Gastrocnemius medialis (tissue), 4 donors: Measurements from ENCODE around the gene ASCC1. TPM values are rescaled to one million over a fixed set of nuclear protein-coding genes. Genes with fewer than 3 reads are reported as not detected.

Source experiments
- ATAC-seq, 2 donors: fragments of 150-250 bp; one replicate each; pipeline ENCODE4 v1.9.1; 2016
- DNase-seq, 2 donors: peaks; one replicate each; pipeline ENCODE4 v3.0.0-alpha.2; 2019
- H3K27ac ChIP-seq, 4 donors: fragments of 200-600 bp; sonication (generic); 1 replicate in 1 of 4; 2 replicates in 3 of 4; pipeline ENCODE4 v1.5.1; 2016 to 2018; ENCODE audit warnings: mild to moderate bottlenecking in 2 of 4, moderate library complexity in 1 of 4
- H3K27me3 ChIP-seq, 3 donors: fragments of 200-600 bp; sonication (generic) in 2 of 3; 1 replicate in 1 of 3; 2 replicates in 2 of 3; pipeline versions ENCODE4 v1.5.1 to v1.6.0; 2016 to 2019; ENCODE audit warnings: mild to moderate bottlenecking in 1 of 3, moderate library complexity in 1 of 3
- H3K36me3 ChIP-seq, 2 donors: fragments of 200-600 bp; sonication (generic) in 1 of 2; one replicate each; pipeline ENCODE4 v1.5.1; 2017 to 2018
- H3K4me1 ChIP-seq, 2 donors: fragments of 200-600 bp; sonication (generic) in 1 of 2; one replicate each; pipeline ENCODE4 v1.5.1; 2016 to 2017; ENCODE audit warnings: mild to moderate bottlenecking in 2 of 2
- H3K4me3 ChIP-seq, 4 donors: fragments of 200-600 bp; sonication (generic) in 3 of 4; 1 replicate in 1 of 4; 2 replicates in 3 of 4; pipeline ENCODE4 v1.5.1; 2016 to 2019; ENCODE audit warnings: mild to moderate bottlenecking in 2 of 4
- H3K9me3 ChIP-seq, 3 donors: fragments of 200-600 bp; sonication (generic) in 2 of 3; 1 replicate in 1 of 3; 2 replicates in 2 of 3; pipeline ENCODE4 v1.5.1; 2016 to 2019
- CTCF ChIP-seq, 5 experiments: fragments of 450-650 bp in 3 of 5; fragments of 200-600 bp in 2 of 5; sonication (generic) in 2 of 5; IDR thresholded peaks in 4 of 5; conservative IDR thresholded peaks in 1 of 5; 1 replicate in 4 of 5; 2 replicates in 1 of 5; pipeline ENCODE4 v1.5.1; 2016 to 2019; ENCODE audit warnings: antibody characterized with exemption in 5 of 5, mild to moderate bottlenecking in 3 of 5, moderate library complexity in 3 of 5
- POLR2A ChIP-seq, 2 donors: fragments of 450-650 bp; IDR thresholded peaks; one replicate each; pipeline ENCODE4 v1.6.1; 2017; ENCODE audit warnings: antibody characterized with exemption in 2 of 2, mild to moderate bottlenecking in 2 of 2, moderate library complexity in 2 of 2
- in situ Hi-C, 4 donors: fragments of 200-750 bp; cut with MboI; loops; one replicate each; pipeline versions ENCODE4 v1.15.0 to v1.8.0; 2017; ENCODE audit warnings: low sequenced_read_pairs in 4 of 4
- intact Hi-C: fragments of 100-400 bp; cut with DNase I; formaldehyde crosslinking; loops from one replicate; pipeline ENCODE4 v1.15.1; 2023; ENCODE audit warnings: low total_unique reads
- total RNA-seq, 4 donors: library from RNA; depleted of rRNA; stranded (reverse); fragments of >200 nt; gene quantifications; one replicate each; pipeline versions ENCODE4 v1.1.0 to v1.2.3, GENCODE V29; 2016

Gene ASCC1
- total RNA-seq, 4 donors from 2014 or later = 26.1 to 31.1 (median 29.6) TPM

- no peak for DNase-seq
- ATAC-seq = no peak
- no peaks in the 10 kb centered on the region for H3K4me1 ChIP-seq
- TF ChIP-seq CTCF (IDR thresholded peaks at IDR 0.05 in 4 of 5, conservative IDR thresholded peaks at IDR 0.05 in 1 of 5) (no peak), POLR2A (IDR thresholded peaks at IDR 0.05) (no peak)
- no peak overlapping the region for H3K4me3 ChIP-seq
- H3K36me3 ChIP-seq = peaks cover 0 to 19% of the 10 kb centered on the region in 2 donors
- H3K9me3 ChIP-seq = no peaks in the 10 kb centered on the region
- H3K27ac ChIP-seq = no peak overlapping the region
- H3K27me3 ChIP-seq = peaks cover 10 to 18% (median 17%) of the 10 kb centered on the region in 3 donors
- in situ Hi-C loops (no loop called here), intact Hi-C loops (no loop called here)
Observed at GRCh38 chr10:72094574-72094973, 121.5 kb downstream of the ASCC1 start.

GRCh38 chr10:72093450-72093849, 122.6 kb downstream of the ASCC1 start:
- in situ Hi-C loops = no loop called here
- H3K4me3 ChIP-seq = no peak overlapping the region
- H3K36me3 ChIP-seq = peaks cover 0 to 15% of the 10 kb centered on the region in 2 donors
- ATAC-seq (no peak), DNase-seq (no peak)
- H3K9me3 ChIP-seq = no peaks in the 10 kb centered on the region
- TF ChIP-seq POLR2A (IDR thresholded peaks at IDR 0.05) = no peak
- no peak for TF ChIP-seq CTCF (IDR thresholded peaks at IDR 0.05 in 4 of 5, conservative IDR thresholded peaks at IDR 0.05 in 1 of 5)
- intact Hi-C loops = no loop called here
- H3K4me1 ChIP-seq = peaks cover 9 to 11% of the 10 kb centered on the region in 2 donors
- H3K27me3 ChIP-seq = peaks cover 20 to 29% (median 26%) of the 10 kb centered on the region in 3 donors
- H3K27ac ChIP-seq = no peak overlapping the region

GRCh38 chr10:72092987-72093386, 123.1 kb downstream of the ASCC1 start:
- in situ Hi-C loops (no loop called here), intact Hi-C loops (no loop called here)
- H3K4me3 ChIP-seq = no peak overlapping the region
- H3K9me3 ChIP-seq = no peaks in the 10 kb centered on the region
- peaks cover 25 to 33% (median 31%) of the 10 kb centered on the region in 3 donors for H3K27me3 ChIP-seq
- peaks cover 0 to 13% of the 10 kb centered on the region in 2 donors for H3K36me3 ChIP-seq
- ATAC-seq (no peak), DNase-seq (no peak)
- H3K27ac ChIP-seq = no peak overlapping the region
- H3K4me1 ChIP-seq = peaks cover 14 to 16% of the 10 kb centered on the region in 2 donors
- no peak for TF ChIP-seq CTCF (IDR thresholded peaks at IDR 0.05 in 4 of 5, conservative IDR thresholded peaks at IDR 0.05 in 1 of 5)
- TF ChIP-seq POLR2A (IDR thresholded peaks at IDR 0.05) = no peak

GRCh38 chr10:72092171-72092924, 123.7 kb downstream of the ASCC1 start:
- Histone ChIP-seq H3K4me3 (no peak overlapping the region), H3K36me3 (peaks cover 0 to 13% of the 10 kb centered on the region in 2 donors), H3K4me1 (peaks cover 14 to 18% of the 10 kb centered on the region in 2 donors), H3K9me3 (no peaks in the 10 kb centered on the region), H3K27me3 (peaks cover 29 to 40% (median 37%) of the 10 kb centered on the region in 3 donors), H3K27ac (no peak overlapping the region)
- TF ChIP-seq POLR2A (IDR thresholded peaks at IDR 0.05) (no peak), CTCF (IDR thresholded peaks at IDR 0.05 in 4 of 5, conservative IDR thresholded peaks at IDR 0.05 in 1 of 5) (no peak)
- intact Hi-C loops (no loop called here), in situ Hi-C loops (no loop called here)
- ATAC-seq (no peak), DNase-seq (no peak)
